Neural cell (in vitro differentiated cells): ENCODE results near the gene CBLIF. TPM values are rescaled to one million over a fixed set of nuclear protein-coding genes. Genes with fewer than 3 reads are reported as not detected.
"Not testable (repeated sequence)": the region's sequence is repeated elsewhere in the genome, so short reads cannot be mapped to it uniquely, and the experiment has no call there.

Experiments used
- H2AFZ ChIP-seq: fragments of 200-600, 300-800 bp; sonication (generic), shearing (Covaris generic); 2 replicates; pipeline ENCODE4 v1.6.0; 2014; ENCODE audit warnings: low read depth, mild to moderate bottlenecking, antibody characterized with exemption, low read length, moderate library complexity
- H3F3A ChIP-seq: fragments of 200-600 bp; shearing (Covaris generic); 2 replicates; pipeline ENCODE4 v1.6.1; 2016; ENCODE audit warnings: mild to moderate bottlenecking, moderate library complexity, mixed read lengths, antibody characterized with exemption, low read length; ENCODE audit not compliant: insufficient read depth, poor library complexity, severe bottlenecking
- H3K27ac ChIP-seq: fragments of 200-600, 300-800 bp; sonication (generic), shearing (Covaris generic); 2 replicates; pipeline ENCODE4 v1.5.1; 2014; ENCODE audit warnings: mild to moderate bottlenecking, low read length, moderate library complexity
- H3K27me3 ChIP-seq: fragments of 300-800, 200-600 bp; sonication (generic), shearing (Covaris generic); 2 replicates; pipeline ENCODE4 v1.6.0; 2014; ENCODE audit warnings: mild to moderate bottlenecking, low read depth, low read length, moderate library complexity; ENCODE audit not compliant: insufficient read depth
- H3K36me3 ChIP-seq: fragments of 300-800, 200-600 bp; sonication (generic), shearing (Covaris generic); 2 replicates; pipeline ENCODE4 v1.5.1; 2014; ENCODE audit warnings: mild to moderate bottlenecking, antibody characterized with exemption, low read length, moderate library complexity; ENCODE audit not compliant: insufficient read depth
- H3K4me2 ChIP-seq: fragments of 300-800, 200-600 bp; sonication (generic), shearing (Covaris generic); 2 replicates; pipeline ENCODE4 v1.6.0; 2014; ENCODE audit warnings: mild to moderate bottlenecking, low read length
- H3K4me3 ChIP-seq: fragments of 300-800, 200-600 bp; sonication (generic), shearing (Covaris generic); 2 replicates; pipeline ENCODE4 v1.5.1; 2014; ENCODE audit warnings: mild to moderate bottlenecking, low read length, moderate library complexity
- H3K79me2 ChIP-seq: fragments of 200-600 bp; shearing (Covaris generic); replicated peaks from 2 replicates; pipeline ENCODE4 v1.6.0; 2014; ENCODE audit warnings: mild to moderate bottlenecking, low read length, moderate library complexity; ENCODE audit not compliant: insufficient read depth
- H3K9ac ChIP-seq: fragments of 300-800, 200-600 bp; sonication (generic), shearing (Covaris generic); 2 replicates; pipeline ENCODE4 v1.6.1; 2016; ENCODE audit warnings: mild to moderate bottlenecking, low read length, mixed read lengths
- H3K9me2 ChIP-seq: fragments of 200-600 bp; shearing (Covaris generic); 2 replicates; pipeline ENCODE4 v1.6.1; 2016; ENCODE audit warnings: mild to moderate bottlenecking, low read length, mixed read lengths; ENCODE audit not compliant: insufficient read depth
- H3K9me3 ChIP-seq: fragments of 200-600, 300-800 bp; sonication (generic), shearing (Covaris generic); 2 replicates; pipeline ENCODE4 v1.6.1; 2016; ENCODE audit warnings: mild to moderate bottlenecking, mixed run types, low read length, moderate library complexity, mixed read lengths
- H4K20me1 ChIP-seq: fragments of 200-600 bp; shearing (Covaris generic); 2 replicates; pipeline ENCODE4 v1.6.1; 2016; ENCODE audit warnings: mild to moderate bottlenecking, mixed run types; ENCODE audit not compliant: insufficient read depth
- EP300 ChIP-seq: fragments of 450-650 bp; conservative IDR thresholded peaks from 2 replicates; pipeline ENCODE4 v1.6.1; 2014; ENCODE audit warnings: antibody characterized with exemption, mild to moderate bottlenecking, moderate library complexity; ENCODE audit not compliant: poor library complexity, severe bottlenecking
- EZH2 ChIP-seq: fragments of 200-600, 300-800 bp; shearing (Covaris generic), sonication (generic); IDR thresholded peaks from 2 replicates; pipeline ENCODE4 v1.6.1; 2014; ENCODE audit warnings: antibody characterized with exemption, low read length, borderline replicate concordance, mild to moderate bottlenecking; ENCODE audit not compliant: insufficient read depth, poor library complexity, severe bottlenecking
- MXI1 ChIP-seq: fragments of 450-650 bp; conservative IDR thresholded peaks from 2 replicates; pipeline ENCODE4 v1.6.1; 2014; ENCODE audit warnings: antibody characterized with exemption, mild to moderate bottlenecking; ENCODE audit not compliant: poor library complexity, severe bottlenecking
- POLR2AphosphoS5 ChIP-seq: IDR thresholded peaks from 2 replicates; pipeline ENCODE4 v1.6.1; 2012
- RAD21 ChIP-seq: fragments of 450-650 bp; conservative IDR thresholded peaks from 2 replicates; pipeline ENCODE4 v1.6.1; 2014; ENCODE audit warnings: antibody characterized with exemption, mild to moderate bottlenecking, moderate library complexity
- SMC3 ChIP-seq: fragments of 450-650 bp; conservative IDR thresholded peaks from 2 replicates; pipeline ENCODE4 v1.6.1; 2014; ENCODE audit warnings: antibody characterized with exemption, mild to moderate bottlenecking, moderate library complexity; ENCODE audit not compliant: poor library complexity
- TAF1 ChIP-seq: IDR thresholded peaks from 2 replicates; pipeline ENCODE4 v1.6.1; 2012; ENCODE audit warnings: low read depth
- polyA plus RNA-seq: library from polyadenylated mRNA; depleted of rRNA; stranded (reverse); fragments of >200 nt; gene quantifications from 2 replicates; pipeline ENCODE4 v1.2.3, GENCODE V29; 2014
- TF ChIP-seq, protein P1 (sequence below): IDR thresholded peaks from 2 replicates; pipeline ENCODE4 v1.6.1; 2012; ENCODE audit warnings: borderline replicate concordance
- TF ChIP-seq, protein P2 (sequence below): fragments of 450-650 bp; IDR thresholded peaks from 2 replicates; pipeline ENCODE4 v1.5.1; 2014; ENCODE audit warnings: antibody characterized with exemption, mild to moderate bottlenecking, moderate library complexity; ENCODE audit not compliant: poor library complexity, severe bottlenecking

CBLIF gene
- polyA plus RNA-seq, 1 donor from 2014 or later = not detected

DNA sequence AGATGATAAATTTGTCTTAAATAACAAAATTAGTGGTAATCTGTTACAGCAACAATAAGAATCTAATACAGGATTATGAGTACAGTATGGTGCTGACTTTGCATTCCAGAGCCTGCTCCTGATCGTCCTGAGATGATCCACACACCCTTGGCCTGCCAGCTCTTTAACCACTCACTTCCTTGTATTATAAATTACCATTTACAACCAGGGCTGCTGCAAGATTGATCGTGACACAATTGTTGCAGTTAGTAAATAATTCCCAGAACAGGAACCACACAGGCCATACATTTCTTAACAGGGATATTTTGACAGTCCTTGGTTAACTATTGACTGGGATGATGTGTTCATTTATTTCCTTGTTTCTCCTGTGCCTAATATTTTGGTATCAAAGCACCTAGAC lies 3.8 kb upstream of the CBLIF start:
- Histone ChIP-seq H3F3A (no peaks in the 10 kb centered on the region), H4K20me1 (no peaks in the 10 kb centered on the region), H2AFZ (no peak overlapping the region), H3K9me3 (no peaks in the 10 kb centered on the region), H3K79me2 (no peaks in the 10 kb centered on the region), H3K4me2 (no peak overlapping the region), H3K27ac (no peak overlapping the region), H3K4me3 (no peak overlapping the region), H3K9ac (no peak overlapping the region), H3K9me2 (no peaks in the 10 kb centered on the region), H3K27me3 (no peaks in the 10 kb centered on the region), H3K36me3 (no peaks in the 10 kb centered on the region)
- TF ChIP-seq, protein P1, sequence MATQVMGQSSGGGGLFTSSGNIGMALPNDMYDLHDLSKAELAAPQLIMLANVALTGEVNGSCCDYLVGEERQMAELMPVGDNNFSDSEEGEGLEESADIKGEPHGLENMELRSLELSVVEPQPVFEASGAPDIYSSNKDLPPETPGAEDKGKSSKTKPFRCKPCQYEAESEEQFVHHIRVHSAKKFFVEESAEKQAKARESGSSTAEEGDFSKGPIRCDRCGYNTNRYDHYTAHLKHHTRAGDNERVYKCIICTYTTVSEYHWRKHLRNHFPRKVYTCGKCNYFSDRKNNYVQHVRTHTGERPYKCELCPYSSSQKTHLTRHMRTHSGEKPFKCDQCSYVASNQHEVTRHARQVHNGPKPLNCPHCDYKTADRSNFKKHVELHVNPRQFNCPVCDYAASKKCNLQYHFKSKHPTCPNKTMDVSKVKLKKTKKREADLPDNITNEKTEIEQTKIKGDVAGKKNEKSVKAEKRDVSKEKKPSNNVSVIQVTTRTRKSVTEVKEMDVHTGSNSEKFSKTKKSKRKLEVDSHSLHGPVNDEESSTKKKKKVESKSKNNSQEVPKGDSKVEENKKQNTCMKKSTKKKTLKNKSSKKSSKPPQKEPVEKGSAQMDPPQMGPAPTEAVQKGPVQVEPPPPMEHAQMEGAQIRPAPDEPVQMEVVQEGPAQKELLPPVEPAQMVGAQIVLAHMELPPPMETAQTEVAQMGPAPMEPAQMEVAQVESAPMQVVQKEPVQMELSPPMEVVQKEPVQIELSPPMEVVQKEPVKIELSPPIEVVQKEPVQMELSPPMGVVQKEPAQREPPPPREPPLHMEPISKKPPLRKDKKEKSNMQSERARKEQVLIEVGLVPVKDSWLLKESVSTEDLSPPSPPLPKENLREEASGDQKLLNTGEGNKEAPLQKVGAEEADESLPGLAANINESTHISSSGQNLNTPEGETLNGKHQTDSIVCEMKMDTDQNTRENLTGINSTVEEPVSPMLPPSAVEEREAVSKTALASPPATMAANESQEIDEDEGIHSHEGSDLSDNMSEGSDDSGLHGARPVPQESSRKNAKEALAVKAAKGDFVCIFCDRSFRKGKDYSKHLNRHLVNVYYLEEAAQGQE = no peak
- TF ChIP-seq RAD21 (no peak), POLR2AphosphoS5 (no peak), SMC3 (no peak), EP300 (no peak), MXI1 (no peak), TAF1 (no peak), EZH2 (no peak)
- TF ChIP-seq, protein P2, sequence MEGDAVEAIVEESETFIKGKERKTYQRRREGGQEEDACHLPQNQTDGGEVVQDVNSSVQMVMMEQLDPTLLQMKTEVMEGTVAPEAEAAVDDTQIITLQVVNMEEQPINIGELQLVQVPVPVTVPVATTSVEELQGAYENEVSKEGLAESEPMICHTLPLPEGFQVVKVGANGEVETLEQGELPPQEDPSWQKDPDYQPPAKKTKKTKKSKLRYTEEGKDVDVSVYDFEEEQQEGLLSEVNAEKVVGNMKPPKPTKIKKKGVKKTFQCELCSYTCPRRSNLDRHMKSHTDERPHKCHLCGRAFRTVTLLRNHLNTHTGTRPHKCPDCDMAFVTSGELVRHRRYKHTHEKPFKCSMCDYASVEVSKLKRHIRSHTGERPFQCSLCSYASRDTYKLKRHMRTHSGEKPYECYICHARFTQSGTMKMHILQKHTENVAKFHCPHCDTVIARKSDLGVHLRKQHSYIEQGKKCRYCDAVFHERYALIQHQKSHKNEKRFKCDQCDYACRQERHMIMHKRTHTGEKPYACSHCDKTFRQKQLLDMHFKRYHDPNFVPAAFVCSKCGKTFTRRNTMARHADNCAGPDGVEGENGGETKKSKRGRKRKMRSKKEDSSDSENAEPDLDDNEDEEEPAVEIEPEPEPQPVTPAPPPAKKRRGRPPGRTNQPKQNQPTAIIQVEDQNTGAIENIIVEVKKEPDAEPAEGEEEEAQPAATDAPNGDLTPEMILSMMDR = no peak

DNA sequence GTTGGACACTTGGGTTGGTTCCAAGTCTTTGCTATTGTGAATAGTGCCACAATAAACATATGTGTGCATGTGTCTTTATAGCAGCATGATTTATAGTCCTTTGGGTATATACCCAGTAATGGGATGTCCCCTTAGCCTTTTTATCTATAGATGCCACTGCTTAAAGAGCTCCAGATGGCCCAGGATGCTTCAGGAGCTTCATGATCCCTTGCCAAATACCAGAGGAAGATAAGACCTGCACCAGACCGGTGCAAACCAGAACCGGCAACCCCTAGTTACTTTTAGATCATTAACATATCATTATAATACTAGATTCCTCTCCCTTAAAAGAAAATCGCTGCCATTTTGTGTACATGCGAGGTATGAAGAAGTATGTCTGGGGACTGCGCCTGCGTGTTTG lies 3.1 kb upstream of the CBLIF start:
- H3K9me2 ChIP-seq, H3K27me3 ChIP-seq, H3K9ac ChIP-seq, H3F3A ChIP-seq, H3K27ac ChIP-seq, H2AFZ ChIP-seq, H3K36me3 ChIP-seq, H3K4me3 ChIP-seq, H3K9me3 ChIP-seq, H3K79me2 ChIP-seq, H3K4me2 ChIP-seq, H4K20me1 ChIP-seq: not testable (repeated sequence)

DNA sequence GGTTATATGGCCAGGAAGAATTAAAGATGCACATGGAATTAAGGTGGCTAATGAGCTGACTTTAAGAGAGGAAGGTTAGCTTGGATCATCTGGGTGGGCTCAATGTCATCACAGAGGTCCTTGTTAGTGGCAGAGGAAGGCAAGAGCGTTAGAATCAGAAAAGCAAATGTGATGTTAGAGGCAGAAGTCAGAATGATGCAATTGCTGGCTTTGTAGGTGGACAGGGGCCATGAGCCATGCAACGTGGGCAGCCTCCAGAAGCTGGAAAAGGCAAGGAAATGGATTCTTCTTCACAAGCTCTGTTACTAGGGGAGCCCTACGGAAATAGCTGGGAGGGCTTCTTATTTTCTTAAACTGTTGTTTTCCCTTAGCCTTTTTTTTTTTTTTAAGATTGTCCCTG lies 2.3 kb upstream of the CBLIF start:
- Histone ChIP-seq H4K20me1 (no peaks in the 10 kb centered on the region), H3K27me3 (no peaks in the 10 kb centered on the region), H3F3A (no peaks in the 10 kb centered on the region), H3K27ac (no peak overlapping the region), H3K9me3 (no peaks in the 10 kb centered on the region), H3K9ac (no peak overlapping the region), H3K9me2 (no peaks in the 10 kb centered on the region), H3K4me3 (no peak overlapping the region), H3K4me2 (no peak overlapping the region), H2AFZ (no peak overlapping the region), H3K36me3 (no peaks in the 10 kb centered on the region), H3K79me2 (no peaks in the 10 kb centered on the region)
- TF ChIP-seq EZH2 = no peak
- TF ChIP-seq EP300 = no peak
